Measurements from ENCODE around the gene LRCOL1. TPM values are rescaled to one million over a fixed set of nuclear protein-coding genes. Genes with fewer than 3 reads are reported as not detected.

The LRCOL1 gene
- total and polyA plus RNA-seq, 2 of the 13 experiments (the other 11 are each of a cell fraction or from before 2014, with no cell fraction given), result not detected

DNA sequence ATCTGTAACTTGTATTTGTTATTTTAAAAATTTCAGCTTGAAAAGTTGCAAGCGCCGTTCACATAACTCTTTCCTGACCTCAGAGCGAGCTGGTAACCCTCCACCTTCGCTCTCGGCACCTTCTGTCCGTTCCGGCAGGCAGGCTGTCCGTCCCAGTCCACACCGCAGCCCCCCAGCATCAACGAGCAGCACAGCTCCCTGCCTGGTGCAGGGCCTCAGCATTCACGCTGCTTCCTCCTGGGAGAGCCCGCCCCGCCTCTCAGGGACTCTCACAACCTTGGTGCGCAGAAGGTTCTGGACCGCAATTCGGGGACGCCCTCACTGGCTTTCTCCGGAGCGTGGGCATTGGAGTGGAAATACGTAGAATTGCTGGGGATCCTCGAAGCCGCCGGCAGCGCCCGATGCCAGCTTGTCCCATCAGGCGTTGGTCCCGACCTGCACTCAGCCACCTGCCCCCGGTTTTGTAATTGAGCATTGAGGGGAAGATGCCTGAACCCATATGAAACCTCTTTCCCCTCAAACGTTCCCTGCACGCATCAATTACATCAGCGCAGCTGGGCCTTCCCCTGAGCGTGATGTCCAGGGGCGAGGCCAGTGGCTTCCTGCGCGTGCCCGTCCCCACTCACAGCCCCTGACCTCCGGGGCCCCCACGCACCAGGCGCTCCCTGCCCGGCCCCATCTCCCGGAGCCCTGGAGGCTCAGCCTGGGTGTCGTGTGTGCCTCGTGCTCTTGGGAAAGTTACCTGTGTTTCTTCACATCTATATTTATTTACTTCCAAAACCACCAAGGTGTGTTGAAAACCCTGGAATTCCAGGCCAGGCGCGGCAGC lies 19.1 kb downstream of the LRCOL1 start:
- no peak overlapping the region for H3K4me2 ChIP-seq (ENCODE audit: low read depth, low read length)
- H2AFZ ChIP-seq (ENCODE audit: low read length), result no peak overlapping the region
- H3K79me2 ChIP-seq (ENCODE audit: insufficient read depth, low read length), result no peaks in the 10 kb centered on the region
- H3K4me1 ChIP-seq (ENCODE audit: insufficient read depth, low read length), result peaks cover 7% of the 10 kb centered on the region; the same call in 1 of the 2 replicates
- intact Hi-C loops (cut with micrococcal nuclease; ENCODE audit: unreplicated experiment) (no loop called here), in situ Hi-C loops (cut with HindIII; ENCODE audit: extremely low pct_ligation_motif_present, low pct_unique_long_range_greater_than_20kb) (no loop called here)
- no peak overlapping the region for H3K4me3 ChIP-seq (replicated peaks in 1 of 3; ENCODE audit: insufficient read depth in 1 of 3, low read depth in 2 of 3, low read length in 3 of 3)
- no peaks in the 10 kb centered on the region for H3K36me3 ChIP-seq (replicated peaks in 1 of 2; ENCODE audit: control insufficient read depth in 1 of 2, insufficient read depth in 2 of 2, low read length in 2 of 2)
- no peak overlapping the region for H3K9ac ChIP-seq (ENCODE audit: insufficient read depth, low read depth, low read length)
- TF ChIP-seq SALL1 (CRISPR knock-in tag; IDR thresholded peaks at IDR 0.05) (no peak), KDM5A (IDR thresholded peaks at IDR 0.05; ENCODE audit: borderline replicate concordance, low read length) (no peak), TIGD3 (CRISPR knock-in tag; IDR thresholded peaks at IDR 0.05; ENCODE audit: borderline replicate concordance) (no peak), PPARG (CRISPR knock-in tag; conservative IDR thresholded peaks at IDR 0.05) (no peak), ZNF737 (CRISPR knock-in tag; IDR thresholded peaks at IDR 0.05; ENCODE audit: borderline replicate concordance) (no peak), ZNF605 (CRISPR knock-in tag; IDR thresholded peaks at IDR 0.05) (no peak), EEA1 (CRISPR knock-in tag; IDR thresholded peaks at IDR 0.05; ENCODE audit: borderline replicate concordance) (no peak), TOPORS (CRISPR knock-in tag; IDR thresholded peaks at IDR 0.05) (no peak), DNMT3B (CRISPR knock-in tag; conservative IDR thresholded peaks at IDR 0.05) (no peak), RFXANK (CRISPR knock-in tag; IDR thresholded peaks at IDR 0.05) (no peak), GATA4 (IDR thresholded peaks at IDR 0.05; ENCODE audit: borderline replicate concordance, low read depth) (no peak), MAFF (IDR thresholded peaks at IDR 0.05; ENCODE audit: low read depth, low read length) (no peak), ZFP36L1 (CRISPR knock-in tag; IDR thresholded peaks at IDR 0.05) (no peak), RFX1 (IDR thresholded peaks at IDR 0.05) (no peak)
- WGBS (ENCODE audit: low lambda C conversion rate), result 53% methylated on average over 25 of the region's 45 CpGs
- ATAC-seq (no peak), DNase-seq (ENCODE audit: low spot score) (no peak), FAIRE-seq (no peak)
- H3K27me3 ChIP-seq (ENCODE audit: control insufficient read depth in 1 of 2, insufficient read depth in 2 of 2, low read length in 2 of 2), result peaks cover 9 to 51% of the 10 kb centered on the region in 2 experiments; a peak in 4 of 5 replicates
- ChIA-PET POLR2A (no interaction called here), CTCF (ENCODE audit: low intra/inter-chr PET ratio, low total read pairs) (no interaction called here)
- H3K9me3 ChIP-seq (ENCODE audit: low read length), result no peaks in the 10 kb centered on the region
- BruUV-seq (replicated peaks), result no TSS peak
- H4K20me1 ChIP-seq (ENCODE audit: insufficient read depth, low read length), result no peaks in the 10 kb centered on the region
- no peak overlapping the region for H3K27ac ChIP-seq (ENCODE audit: extremely low read length, insufficient read depth, low read length)

Data from HepG2 (cell line).